DND-41 (cell line): ENCODE measurements around the gene ARHGAP24.

Experiments
- ATAC-seq: fragments of 200-7000 bp; cut with Tn5 transposase; 3 replicates; pipeline ENCODE4 v1.9.1; 2021; ENCODE audit warnings: low read depth; ENCODE audit not compliant: insufficient read depth
- DNase-seq: peaks from one replicate; pipeline ENCODE4 v3.0.0-alpha.2; 2020
- H2AFZ ChIP-seq: 2 replicates; pipeline ENCODE4 v1.6.0; 2012; ENCODE audit warnings: low read depth, low read length
- H3K27ac ChIP-seq: 2 replicates; pipeline ENCODE4 v1.5.1; 2012; ENCODE audit warnings: low read length, inconsistent platforms
- H3K27me3 ChIP-seq: fragments of 200-600 bp; sonication (generic); 2 replicates; pipeline ENCODE4 v1.6.0; 2012; ENCODE audit warnings: low read length, mild to moderate bottlenecking, inconsistent platforms; ENCODE audit not compliant: insufficient read depth, poor library complexity
- H3K36me3 ChIP-seq: 2 replicates; pipeline ENCODE4 v1.5.1; 2012; ENCODE audit warnings: low read length, inconsistent platforms; ENCODE audit not compliant: insufficient read depth
- H3K4me1 ChIP-seq: 2 replicates; pipeline ENCODE4 v1.5.1; 2012; ENCODE audit warnings: mild to moderate bottlenecking, low read length; ENCODE audit not compliant: insufficient read depth
- H3K4me2 ChIP-seq: 2 replicates; pipeline ENCODE4 v1.6.0; 2012; ENCODE audit warnings: mild to moderate bottlenecking, moderate library complexity, low read length, inconsistent platforms; ENCODE audit not compliant: insufficient read depth
- H3K4me3 ChIP-seq, 2 experiments: fragments of 200-600 bp in 1 of 2; shearing (Covaris generic) in 1 of 2; 2 replicates each; pipeline ENCODE4 v1.5.1; 2012 to 2016; ENCODE audit warnings: inconsistent platforms in 2 of 2, low read length in 2 of 2, mild to moderate bottlenecking in 2 of 2, low read depth in 1 of 2, moderate library complexity in 1 of 2
- H3K79me2 ChIP-seq: 2 replicates; pipeline ENCODE4 v1.6.0; 2012; ENCODE audit warnings: low read length, inconsistent platforms; ENCODE audit not compliant: insufficient read depth
- H3K9ac ChIP-seq: 2 replicates; pipeline ENCODE4 v1.6.0; 2012; ENCODE audit warnings: low read depth, mild to moderate bottlenecking, inconsistent platforms, low read length, moderate library complexity
- H3K9me3 ChIP-seq: 2 replicates; pipeline ENCODE4 v1.5.1; 2012; ENCODE audit warnings: low read length, moderate library complexity, mild to moderate bottlenecking, inconsistent platforms; ENCODE audit not compliant: insufficient read depth, severe bottlenecking
- H4K20me1 ChIP-seq: 2 replicates; pipeline ENCODE4 v1.6.0; 2012; ENCODE audit warnings: low read length; ENCODE audit not compliant: insufficient read depth
- EZH2 ChIP-seq: IDR thresholded peaks from 3 replicates; pipeline ENCODE4 v1.6.1; 2012; ENCODE audit warnings: borderline replicate concordance, low read depth, mild to moderate bottlenecking, moderate library complexity, low read length, inconsistent platforms; ENCODE audit not compliant: severe bottlenecking
- TF ChIP-seq, protein P1 (sequence below): IDR thresholded peaks from 2 replicates; pipeline ENCODE4 v1.5.1; 2012; ENCODE audit warnings: borderline replicate concordance, low read length, moderate library complexity, mild to moderate bottlenecking; ENCODE audit not compliant: poor library complexity, severe bottlenecking; ENCODE audit errors: extremely low read depth

ARHGAP24 gene

DNA sequence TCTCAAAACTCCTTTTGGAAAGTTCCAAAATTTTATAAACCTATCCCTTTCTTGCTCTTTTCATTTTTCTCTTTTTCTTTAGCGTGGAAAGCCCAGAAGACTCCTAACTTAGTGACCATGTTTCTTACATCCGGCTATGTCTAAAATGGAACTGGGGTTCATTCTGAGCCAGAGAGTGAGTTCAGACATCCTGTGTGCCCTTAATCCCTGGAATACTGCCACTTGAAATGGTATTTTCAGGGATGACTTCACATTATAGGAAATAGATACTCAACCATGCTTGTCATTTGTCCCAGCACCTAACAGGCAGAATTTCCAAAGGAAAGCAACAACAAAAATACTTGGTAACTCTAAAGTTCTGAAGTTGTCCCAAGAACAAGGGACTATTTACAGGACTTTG is 379.6 kb downstream of the ARHGAP24 start:
- Histone ChIP-seq H4K20me1 (no peaks in the 10 kb centered on the region), H3K27me3 (no peaks in the 10 kb centered on the region), H3K4me2 (no peak overlapping the region), H2AFZ (no peak overlapping the region), H3K4me1 (no peaks in the 10 kb centered on the region), H3K9me3 (no peaks in the 10 kb centered on the region), H3K4me3 (no peak overlapping the region), H3K9ac (no peak overlapping the region), H3K36me3 (no peaks in the 10 kb centered on the region), H3K79me2 (no peaks in the 10 kb centered on the region), H3K27ac (no peak overlapping the region)
- no peak for TF ChIP-seq EZH2
- TF ChIP-seq, protein P1, sequence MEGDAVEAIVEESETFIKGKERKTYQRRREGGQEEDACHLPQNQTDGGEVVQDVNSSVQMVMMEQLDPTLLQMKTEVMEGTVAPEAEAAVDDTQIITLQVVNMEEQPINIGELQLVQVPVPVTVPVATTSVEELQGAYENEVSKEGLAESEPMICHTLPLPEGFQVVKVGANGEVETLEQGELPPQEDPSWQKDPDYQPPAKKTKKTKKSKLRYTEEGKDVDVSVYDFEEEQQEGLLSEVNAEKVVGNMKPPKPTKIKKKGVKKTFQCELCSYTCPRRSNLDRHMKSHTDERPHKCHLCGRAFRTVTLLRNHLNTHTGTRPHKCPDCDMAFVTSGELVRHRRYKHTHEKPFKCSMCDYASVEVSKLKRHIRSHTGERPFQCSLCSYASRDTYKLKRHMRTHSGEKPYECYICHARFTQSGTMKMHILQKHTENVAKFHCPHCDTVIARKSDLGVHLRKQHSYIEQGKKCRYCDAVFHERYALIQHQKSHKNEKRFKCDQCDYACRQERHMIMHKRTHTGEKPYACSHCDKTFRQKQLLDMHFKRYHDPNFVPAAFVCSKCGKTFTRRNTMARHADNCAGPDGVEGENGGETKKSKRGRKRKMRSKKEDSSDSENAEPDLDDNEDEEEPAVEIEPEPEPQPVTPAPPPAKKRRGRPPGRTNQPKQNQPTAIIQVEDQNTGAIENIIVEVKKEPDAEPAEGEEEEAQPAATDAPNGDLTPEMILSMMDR, result no peak
- DNase-seq, result no peak
- no peak for ATAC-seq

DNA sequence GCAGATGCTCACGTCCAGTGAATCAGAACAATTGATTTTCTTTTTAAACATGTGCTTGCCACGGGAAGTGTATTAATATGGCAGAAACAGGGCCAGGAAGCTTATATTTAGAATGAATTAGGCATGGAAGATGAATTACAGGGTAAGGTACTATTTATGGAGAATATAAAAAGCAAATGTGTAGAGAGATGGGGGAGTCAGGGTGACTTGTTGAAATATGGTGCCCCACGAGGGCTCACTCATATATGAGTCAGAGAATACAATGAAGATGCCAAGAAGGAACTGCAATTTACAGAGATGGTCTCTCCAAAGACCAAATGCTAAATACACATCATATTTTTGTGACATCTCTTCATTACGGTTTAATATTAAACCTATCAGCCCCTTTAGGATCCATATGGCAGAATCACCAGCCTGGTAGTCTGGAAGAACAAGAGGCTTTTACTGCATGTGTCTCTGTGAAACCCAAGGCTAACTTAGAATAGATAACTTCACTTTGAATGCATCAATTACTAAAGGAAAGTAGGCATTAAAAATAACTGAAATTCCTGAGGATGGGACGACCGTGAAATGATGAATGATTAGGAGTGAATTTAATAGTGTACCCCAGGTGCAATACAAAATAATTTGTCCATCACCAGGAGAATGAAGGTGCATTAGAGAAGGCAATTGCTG is 385.3 kb downstream of the ARHGAP24 start:
- Histone ChIP-seq H3K4me1 (no peaks in the 10 kb centered on the region), H4K20me1 (no peaks in the 10 kb centered on the region), H3K27ac (no peak overlapping the region), H2AFZ (no peak overlapping the region), H3K27me3 (peaks cover 3% of the 10 kb centered on the region), H3K9me3 (no peaks in the 10 kb centered on the region), H3K9ac (no peak overlapping the region), H3K4me3 (no peak overlapping the region), H3K79me2 (no peaks in the 10 kb centered on the region), H3K36me3 (no peaks in the 10 kb centered on the region), H3K4me2 (no peak overlapping the region)
- TF ChIP-seq, protein P1, result no peak
- no peak for TF ChIP-seq EZH2
- no peak for ATAC-seq
- no peak for DNase-seq

DNA sequence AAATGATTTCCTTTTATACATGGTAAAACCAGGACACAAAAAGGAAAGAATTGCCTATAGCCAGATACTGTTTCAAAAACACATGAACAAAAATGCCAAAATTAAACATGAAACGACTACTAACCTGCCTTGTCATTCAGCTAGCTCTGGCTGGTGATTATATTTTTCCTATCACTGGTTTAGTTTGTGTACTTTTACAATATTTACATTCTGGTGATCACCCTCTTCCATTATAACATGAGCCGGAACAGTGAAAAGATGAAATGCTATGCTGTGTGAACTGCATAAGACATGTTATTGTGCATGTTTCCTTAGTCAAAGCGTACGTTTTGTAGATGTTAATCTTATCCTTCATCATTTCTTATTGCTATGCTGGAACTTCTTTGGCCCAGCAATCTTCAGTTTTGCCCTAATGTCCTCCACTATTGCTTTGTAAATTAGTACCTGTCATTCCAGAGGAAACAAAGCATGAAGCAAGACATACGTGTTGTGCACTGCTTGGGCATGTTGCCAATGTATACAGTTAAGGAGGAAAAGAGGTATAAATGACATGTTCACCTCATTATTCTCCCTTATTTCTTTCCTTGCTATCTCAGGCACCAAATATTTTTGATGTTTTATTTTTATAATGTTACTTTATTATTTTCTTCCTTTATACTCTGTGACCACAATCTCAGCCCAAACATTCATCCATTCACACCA is 386.3 kb downstream of the ARHGAP24 start:
- TF ChIP-seq EZH2, result no peak
- TF ChIP-seq, protein P1, result no peak
- Histone ChIP-seq H3K4me1 (no peaks in the 10 kb centered on the region), H3K9ac (no peak overlapping the region), H3K9me3 (no peaks in the 10 kb centered on the region), H3K4me2 (no peak overlapping the region), H4K20me1 (no peaks in the 10 kb centered on the region), H3K36me3 (no peaks in the 10 kb centered on the region), H3K27me3 (peaks cover 3% of the 10 kb centered on the region), H3K4me3 (no peak overlapping the region), H2AFZ (no peak overlapping the region), H3K79me2 (no peaks in the 10 kb centered on the region), H3K27ac (no peak overlapping the region)
- ATAC-seq (no peak), DNase-seq (no peak)
